OCI-LY1 (cell line): ENCODE results near the gene WWC2.

Experiments
- CTCF ChIP-seq: fragments of 200-600 bp; sonication (generic), shearing (Covaris generic); IDR thresholded peaks from 2 replicates; pipeline ENCODE4 v1.5.1; 2017; ENCODE audit warnings: mild to moderate bottlenecking, antibody characterized with exemption, low read length, moderate library complexity, mixed read lengths
- EZH2 ChIP-seq: fragments of 200-600 bp; sonication (generic), shearing (Covaris generic); IDR thresholded peaks from 2 replicates; pipeline ENCODE4 v1.8.0; 2017; ENCODE audit warnings: borderline replicate concordance, mixed run types, mild to moderate bottlenecking, antibody characterized with exemption, low read length, moderate library complexity, mixed read lengths

- TF ChIP-seq CTCF = no peak
- no peak for TF ChIP-seq EZH2
Measured at GRCh38 chr4:183155450-183156184, 56.6 kb downstream of the WWC2 start.
